Measurements from ENCODE around the gene PLA2G4D.

PLA2G4D gene

DNA sequence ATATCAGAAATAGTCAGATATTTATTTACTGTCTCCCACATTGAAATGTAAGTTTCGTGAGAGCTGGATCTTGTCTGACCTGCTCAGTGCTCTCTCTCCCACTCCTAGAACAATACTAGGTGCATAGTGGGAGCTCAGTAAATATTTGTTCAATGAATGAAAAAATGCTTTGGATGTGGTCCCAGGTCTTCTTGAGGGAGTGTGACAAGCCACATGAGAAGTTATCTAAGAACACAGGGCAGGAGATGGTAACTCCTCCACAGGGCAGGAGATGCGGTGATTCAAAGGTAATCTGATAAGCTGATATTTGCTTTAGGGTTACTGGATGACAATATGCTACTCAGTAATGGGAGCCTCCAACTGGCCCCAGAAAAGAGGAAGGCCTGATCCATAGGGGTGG, 47.8 kb downstream of the PLA2G4D start:
- no peak for DNase-seq

DNA sequence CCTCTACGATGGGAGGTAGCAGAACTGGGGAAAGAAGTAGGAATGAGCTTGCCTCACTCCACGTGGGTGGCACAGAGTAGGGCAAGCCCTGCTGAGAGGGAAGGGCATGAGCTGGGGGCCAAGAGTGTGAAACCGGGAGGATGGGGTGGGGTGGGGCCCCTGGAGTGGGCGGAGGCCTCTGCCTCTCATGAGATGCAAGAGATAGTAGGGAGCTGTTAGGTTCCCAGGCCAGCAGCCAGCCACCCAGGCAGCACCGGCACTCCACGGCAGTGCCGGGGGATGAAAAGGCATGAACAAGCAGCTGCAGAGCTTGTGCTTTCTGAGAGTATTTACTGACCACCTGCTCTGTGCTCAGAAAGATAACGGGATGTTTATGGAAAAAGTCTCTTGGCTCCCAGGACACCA, 49.1 kb downstream of the PLA2G4D start:
- no peak for DNase-seq

DNA sequence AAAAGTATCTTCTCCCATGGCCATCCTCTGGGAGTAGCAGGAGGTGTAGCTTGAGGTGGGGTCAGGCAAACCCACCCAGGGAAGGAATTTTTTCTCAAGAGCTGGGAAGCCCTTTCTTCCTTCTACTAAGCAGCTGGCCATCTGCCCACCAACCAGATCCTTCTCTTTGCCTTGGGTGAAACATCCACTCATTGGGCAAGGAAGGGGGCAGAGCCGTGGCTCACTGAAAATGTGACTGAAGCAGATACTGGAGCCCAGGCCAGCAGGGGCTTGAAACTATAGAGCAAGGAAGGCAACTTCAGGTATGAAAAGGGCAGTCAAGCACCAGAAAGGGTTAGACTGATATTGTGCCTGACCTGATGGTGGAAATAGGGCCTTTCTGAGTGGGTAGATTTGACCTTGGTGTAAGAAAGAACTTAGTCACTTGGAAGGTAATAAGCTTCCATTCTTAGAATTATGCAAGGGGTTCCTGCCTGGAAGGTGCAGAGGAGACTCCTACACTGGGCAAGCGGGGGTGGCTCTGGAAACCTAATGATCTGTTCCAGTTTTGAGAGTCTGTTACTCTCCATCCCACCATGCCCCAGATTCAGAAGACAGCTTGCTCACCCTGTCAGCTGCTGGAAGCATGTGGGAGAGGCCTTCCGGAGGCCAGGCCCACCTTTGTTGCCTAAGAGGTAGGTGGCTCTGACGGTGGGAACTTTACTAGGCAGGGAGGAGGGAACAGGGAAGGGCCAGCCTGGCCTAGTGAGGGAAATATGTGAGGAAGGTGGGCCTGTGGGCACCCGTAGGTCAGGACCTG, 51.6 kb downstream of the PLA2G4D start:
- DNase-seq = no peak

DNA sequence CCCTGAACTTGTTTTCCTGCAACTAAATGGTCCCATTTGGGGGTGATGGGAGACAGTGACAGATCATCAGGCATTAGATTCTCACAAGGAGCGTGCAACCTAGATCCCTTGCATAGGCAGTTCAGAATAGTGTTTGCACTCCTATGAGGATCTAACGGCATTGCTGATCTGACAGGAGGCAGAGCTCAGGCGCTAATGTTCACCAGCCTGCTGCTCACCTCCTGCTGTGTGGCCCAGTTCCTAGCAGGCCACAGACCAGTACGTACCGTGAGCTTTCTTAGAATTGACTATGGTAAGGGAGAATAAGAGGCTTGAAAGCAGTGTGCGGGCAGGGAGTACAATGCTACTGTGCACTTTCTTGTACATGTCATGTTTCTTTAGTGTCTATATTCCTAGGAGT, 56.0 kb downstream of the PLA2G4D start:
- no peak for DNase-seq

DNA sequence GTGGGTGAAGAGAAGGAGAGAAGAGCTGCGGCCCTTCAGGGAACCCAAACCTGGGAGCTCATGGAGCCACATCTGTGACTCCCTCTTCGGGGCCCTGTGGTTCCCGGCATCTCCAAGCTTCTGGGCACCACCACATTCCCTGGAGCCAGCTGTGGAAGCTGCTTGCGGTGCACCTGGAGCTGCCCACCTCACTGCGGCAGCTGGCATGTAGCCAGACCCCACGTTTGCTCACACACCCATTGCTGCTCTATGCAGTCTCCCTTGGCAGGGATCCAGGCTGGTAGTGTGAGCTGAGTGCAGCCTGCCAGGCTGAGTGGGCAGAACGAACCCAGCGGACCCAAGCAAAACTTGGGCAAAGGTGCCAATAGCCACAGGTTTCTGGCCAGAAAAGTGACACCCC, 56.7 kb downstream of the PLA2G4D start:
- DNase-seq = peak; percentile 74 to 81

DNA sequence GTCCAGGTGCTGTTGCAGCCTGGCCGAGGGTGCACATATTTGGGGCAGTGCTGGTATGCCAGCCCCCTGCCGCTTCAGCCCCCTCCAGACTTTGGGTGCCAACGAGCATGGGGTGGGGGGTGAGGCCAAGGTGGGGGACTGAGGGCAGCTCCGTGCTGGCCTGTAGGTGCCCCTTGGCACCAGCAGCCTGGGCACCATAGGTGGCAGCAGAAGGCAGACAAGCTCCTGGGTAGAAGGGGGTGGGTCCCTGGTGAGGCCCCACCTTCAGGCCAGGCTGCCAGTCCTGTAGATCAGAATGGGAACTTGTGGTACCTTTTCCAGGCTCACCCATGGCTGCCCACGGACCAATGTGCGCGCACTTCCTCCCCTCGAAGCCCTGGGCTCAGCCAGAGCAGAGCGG, 57.4 kb downstream of the PLA2G4D start:
- DNase-seq = no peak

DNA sequence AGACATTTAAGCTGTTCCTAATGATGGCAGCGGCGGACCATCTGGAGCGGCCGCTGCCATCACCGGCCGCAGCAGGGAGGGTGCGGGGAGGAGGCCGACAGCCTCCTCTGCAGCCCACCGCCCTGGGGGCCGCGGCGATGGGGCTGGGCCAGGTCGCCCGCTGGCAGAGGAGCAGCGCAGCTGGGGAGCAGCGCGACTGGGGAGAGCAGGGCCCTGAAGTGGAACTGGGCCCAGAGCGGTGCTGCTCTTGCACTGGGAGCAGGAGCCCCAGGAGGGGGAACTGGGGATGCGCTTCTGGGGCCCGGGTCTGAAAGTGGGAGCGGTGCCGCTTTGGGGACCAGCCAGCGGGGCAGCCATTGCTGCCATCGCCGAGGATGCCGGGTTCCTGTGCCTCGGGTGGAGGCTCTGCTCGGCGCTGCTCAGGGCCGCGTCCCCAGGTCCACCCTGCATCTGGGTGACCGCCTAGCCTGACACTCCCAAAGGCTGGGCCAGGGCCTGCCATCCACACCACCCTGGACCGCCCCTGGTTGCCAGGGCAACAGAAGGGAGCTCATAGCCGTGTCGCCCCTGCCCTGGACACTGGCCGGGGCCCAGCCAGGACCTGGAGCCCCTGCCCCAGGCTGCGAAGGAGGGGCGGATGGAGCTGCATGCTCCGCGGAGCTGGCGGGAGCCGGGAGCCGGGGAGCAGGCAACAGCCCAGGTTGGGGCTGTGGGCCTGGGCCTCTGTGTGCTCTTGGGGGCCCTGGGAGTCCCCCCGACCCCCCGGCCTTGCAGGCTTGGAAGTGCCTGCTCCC, 58.1 kb downstream of the PLA2G4D start:
- DNase-seq = no peak

DNA sequence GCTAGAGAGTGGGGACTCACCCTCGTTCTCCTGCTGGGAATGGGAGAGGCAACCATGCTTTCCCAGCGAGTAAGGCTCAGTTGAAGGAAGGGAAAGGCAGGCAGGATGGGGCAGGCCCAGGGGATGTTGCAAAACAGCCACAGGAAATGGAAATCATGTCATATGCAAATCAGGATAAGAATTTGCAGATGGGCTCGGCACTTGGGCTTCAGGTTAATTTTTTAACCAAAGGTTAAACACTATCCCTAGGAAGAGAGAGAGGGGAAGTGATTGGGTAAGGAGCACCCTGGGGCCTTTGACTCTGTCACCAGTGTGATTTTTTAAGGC, 59.0 kb downstream of the PLA2G4D start:
- no peak for DNase-seq

DNA sequence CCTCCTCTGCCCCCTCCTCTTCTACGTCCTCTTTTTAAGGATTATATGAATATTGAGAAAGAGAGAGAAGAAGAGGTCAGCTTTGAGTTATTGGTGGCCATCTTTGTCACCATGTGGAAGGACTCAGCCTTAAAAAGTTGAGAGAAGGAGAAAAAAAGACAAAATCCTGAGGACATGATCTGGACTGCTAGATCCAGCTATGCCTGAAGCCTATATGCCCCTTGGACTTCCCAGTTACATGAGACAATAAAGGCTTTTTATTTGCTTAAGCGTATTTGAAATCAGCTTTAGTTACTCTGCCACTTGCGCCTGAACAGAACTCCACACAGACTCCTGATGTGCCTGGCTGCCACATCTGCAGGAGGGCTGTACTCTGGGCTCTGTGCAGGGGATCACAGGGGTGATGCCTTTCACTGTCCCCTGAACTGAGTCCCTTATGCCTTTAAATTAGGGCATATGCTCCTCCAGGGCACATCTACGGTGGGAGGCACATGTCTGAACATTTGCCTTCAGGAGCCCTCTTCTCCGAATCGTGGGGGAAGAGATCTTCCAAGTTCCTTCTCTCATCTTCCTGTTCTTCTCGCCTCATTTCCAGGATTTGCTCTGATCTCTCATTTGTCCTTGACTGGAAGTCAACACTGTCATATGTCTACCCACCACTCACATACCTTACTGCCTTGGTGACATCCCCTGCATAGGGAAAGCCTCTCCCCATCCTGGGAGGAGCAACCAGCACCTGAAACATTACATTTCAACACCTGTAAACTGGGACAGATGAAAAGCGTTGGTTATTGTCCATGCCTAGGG, 59.5 kb downstream of the PLA2G4D start:
- DNase-seq = no peak

DNA sequence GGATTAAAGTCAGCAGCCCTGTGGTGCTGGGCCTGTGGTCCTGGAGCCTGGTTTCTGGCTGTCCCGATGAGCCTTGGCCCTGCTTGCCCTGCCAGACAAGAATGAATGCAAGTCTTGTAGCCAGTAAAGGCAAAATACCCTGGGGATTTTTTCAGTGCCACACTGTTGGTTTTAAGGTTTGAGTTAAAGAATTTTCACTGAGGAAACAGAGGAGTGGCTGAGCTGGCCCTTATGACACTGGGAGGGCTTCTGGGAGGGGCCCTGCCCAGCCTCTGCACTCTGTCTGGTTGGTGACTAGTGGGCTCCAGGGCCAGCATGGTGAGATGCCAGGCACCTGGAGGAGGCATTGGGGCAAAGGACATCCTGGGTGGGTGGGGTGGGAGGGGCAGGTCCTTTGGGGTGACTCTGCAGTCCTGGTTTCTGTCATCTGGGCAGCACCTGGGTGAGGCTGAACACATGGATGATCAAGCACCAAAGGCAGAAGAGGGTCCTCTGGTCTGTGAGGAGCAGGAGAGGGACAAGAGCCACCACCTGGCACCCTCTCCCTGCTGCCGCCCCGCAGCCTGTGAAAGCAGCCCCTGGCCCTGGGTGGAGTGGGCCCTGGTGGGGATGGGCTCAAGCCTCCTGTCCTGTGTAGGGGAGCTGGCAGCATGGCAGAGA, 61.0 kb downstream of the PLA2G4D start:
- DNase-seq = no peak

DNA sequence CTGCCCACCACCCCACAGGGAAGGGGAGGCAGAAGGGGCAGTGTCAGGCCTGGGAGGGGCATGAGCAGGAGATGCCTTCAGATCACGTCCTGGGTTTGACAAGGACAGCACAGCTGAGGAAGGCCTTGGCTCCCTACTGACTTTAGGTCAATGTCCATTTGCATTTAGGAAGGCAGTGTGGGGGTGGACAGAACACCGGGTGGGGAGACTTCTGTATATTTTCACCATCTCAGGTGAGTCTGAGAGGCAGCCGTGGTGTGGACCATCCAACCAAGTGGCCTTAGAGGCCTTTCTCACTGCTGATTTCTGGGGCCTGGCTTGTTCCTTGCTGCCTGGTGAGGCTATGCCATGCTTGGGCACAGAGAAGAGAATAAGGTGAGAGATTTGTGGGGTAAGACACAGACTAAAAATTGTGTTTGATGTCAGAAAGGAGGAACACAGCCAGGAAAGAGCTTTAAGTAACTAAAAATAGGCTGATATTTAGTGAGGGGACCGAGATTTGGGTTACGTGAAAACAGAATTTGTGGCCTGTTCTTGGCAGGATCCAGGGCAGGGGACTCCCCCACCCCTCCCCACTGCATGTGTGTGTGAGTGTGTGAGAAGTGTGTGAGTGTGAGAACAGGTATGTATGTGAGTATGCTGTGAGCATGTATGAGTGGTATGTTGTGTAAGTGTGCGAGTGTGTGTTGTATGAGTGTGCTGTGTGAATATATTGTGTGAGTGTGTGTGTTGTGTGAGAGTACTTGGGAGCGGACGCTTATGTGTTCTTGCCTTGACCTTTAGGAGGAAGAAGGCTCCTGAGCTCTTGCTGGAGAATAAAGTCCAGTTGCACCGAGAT, 61.8 kb downstream of the PLA2G4D start:
- DNase-seq = no peak

DNA sequence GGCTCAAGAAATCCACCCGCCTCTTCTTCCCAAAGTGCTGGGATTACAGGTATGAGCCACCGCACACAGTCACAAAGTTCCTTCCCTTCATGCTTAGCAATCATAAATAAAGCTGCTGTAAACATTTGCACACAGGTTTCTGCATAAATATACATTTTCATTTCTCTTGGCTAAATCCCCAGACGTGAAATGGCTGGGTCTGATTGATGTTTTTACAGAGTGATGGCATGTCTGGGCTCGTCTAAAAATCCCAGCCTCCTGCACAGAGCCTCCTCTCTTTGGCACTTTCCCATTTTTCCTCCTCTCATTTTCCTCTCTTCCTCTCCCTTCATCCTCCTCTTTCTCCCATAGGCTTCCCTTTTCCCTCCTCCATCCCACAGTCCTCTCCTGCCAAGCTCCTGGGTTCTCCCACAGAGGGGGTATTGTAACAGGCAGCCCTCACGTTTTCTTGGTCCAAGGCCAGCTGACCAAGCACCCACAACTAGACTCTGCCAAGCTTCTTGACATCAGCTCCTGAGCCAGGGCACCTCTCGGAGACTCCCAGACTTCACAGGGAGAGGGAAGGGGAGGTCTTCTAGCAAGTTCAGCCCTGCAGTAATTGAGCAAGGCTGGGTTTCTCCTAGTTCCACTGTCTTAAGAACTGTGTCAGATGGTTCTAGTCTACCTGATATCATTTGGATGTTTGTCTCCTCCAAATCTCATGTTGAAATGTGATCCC, 63.0 kb downstream of the PLA2G4D start:
- DNase-seq = no peak

DNA sequence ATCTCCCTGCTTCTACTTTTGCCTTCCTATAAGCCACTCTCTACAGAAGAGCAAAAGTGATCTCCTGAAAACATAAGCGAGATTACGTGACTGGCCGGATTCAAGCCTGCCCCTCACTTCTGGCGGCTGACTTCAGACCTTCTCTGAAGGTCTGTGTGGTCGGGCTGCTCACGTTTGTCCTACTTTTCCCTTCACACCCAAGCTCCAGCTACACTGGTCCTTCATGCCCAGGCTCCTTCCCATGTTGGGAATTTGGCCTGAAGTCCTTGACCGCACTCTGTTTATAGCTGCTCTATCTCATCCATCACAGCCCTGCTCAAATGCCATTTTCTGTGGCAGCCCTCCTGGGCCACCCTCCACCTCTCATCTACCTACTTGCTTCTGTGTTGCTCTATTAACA, 66.8 kb downstream of the PLA2G4D start:
- no peak for DNase-seq

DNA sequence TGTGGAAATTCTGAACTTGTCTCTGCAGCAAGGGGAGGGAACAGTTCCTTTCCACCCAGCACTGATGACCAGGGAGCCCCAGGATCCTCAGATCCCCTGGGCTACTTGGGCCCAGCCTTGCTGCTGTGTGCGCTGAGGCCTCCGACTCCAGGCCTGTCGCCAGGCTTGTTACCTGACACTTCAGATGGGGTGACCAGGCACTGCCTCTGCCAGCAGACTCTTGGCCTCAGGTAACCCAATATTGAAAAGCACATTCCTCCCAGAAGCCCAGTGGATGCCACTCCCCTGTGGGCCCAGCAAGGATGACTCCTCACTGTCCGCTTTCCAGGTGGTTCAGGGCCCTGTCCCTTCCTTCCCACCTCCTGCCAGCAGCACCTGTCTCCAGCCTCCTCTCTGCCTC, 70.1 kb downstream of the PLA2G4D start:
- no peak for DNase-seq

DNA sequence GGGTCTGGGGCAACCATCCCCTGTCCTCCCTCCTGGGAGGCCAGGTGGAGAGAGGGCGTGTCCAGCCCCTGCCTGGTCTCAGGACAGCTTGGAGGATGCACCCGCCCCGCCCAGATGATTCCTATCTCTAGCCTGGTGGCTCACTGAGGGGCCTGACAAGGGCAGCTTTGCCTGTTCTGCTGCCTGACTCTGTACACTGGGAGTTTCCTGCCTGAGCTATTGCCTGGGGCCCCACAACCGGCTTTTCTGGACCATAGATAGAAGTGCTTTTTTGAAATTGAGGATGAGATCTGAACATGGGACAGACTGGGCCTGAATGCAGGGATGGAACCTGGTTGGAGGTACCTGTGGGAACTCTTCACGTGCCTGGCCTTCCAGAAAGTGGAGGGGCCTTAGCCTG, 72.8 kb downstream of the PLA2G4D start:
- DNase-seq = no peak

DNA sequence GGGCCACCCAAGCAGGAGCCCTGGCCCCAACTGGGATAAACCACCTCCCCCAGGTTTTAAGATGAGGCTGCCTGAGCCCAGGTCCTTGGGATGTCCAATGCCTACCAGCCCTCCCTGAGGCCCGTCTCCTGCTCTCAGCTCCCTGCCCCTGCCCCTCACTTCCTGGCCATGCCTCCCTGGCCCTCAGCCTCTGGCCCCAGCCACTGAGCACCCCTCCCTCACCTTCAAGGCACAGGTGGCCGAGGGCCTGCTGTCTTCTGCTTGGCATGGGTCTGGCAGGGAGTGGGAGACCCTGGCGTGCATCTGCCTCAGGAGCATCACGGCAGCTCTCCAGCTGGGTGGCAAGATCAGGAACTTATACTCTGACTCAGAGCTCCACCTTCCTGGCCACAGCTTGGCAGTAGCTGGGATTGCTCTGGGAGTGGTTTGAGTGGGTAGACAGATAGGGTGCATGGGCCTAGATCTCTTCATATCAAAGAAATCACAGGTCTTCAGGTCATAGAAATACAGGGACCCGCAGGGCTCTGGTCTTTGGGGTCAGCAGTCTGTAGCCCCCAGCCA, 73.6 kb downstream of the PLA2G4D start, which contains the start of gene PLA2G4E:
Gene PLA2G4E (minus strand): TSS at position 330 of the 561 bp plus-strand sequence. CDS start 12 bp downstream, at position 318.
- no peak for DNase-seq

DNA sequence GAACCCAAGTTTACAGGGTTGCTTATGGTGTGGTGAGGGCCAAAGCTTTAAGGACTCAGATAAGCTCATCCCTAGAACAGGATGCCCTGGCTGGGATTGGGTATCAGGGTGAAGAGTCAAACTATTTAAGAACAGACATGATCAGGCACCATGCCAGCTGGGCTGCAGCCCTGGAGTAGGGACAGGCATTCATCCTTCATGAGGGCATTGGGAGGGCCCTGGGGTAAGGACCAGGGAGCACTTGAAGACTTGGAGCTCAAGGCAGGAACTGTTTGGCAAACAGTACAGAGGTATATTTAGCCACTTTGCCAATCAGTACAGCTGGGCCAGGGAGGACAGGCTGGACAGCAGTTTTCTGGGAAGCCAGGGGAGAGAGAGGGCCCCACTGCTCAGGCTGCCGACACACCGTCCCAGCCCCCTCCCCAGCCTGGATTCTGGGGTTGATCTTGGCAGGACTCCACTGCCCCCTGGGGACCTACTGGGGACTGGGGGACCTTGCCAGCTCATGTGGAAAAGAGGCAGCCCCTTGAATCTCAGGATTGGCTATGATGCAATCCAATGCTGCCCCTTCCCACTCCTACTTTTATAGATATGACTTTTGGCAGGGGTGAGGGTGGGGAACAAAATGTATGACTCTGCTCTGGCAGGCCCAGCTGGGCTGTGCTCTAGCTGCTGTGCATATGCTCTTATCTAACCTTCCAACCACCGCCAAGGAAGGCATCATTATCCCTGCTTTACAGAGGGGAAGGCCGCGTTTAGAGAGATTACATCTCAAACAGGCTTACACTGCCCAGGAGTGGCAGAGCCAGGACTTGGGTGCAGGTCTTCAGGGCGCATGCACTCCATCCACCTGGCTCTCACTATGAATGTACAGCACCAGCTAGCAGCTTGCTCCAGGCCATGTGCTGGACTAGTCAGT, 75.8 kb downstream of the PLA2G4D start:
- no peak for DNase-seq

Data from NCI-H2081 (cell line).